Stimulated activated naive B cell treated with anti-CD40 and anti-IgM and Interleukin-4, amounts not matched to agents 10 μg/mL and 1 μg/mL and 100 μg/mL, for 72 hours (primary cell): ENCODE data around the gene PRM1.
A peak's percentile ranks its signal among the peaks of the same experiment; 100 is the strongest.

Experiments used
- ATAC-seq, 2 donors: fragments of 150-1000 bp; cut with Tn5 transposase; replicated peaks; 2 replicates each; pipeline ENCODE4 v1.10.0; 2021; ENCODE audit warnings: moderate library complexity in 1 of 2
- DNase-seq: peaks from one replicate; pipeline ENCODE4 v3.0.0; 2021
- H3K27ac Mint-ChIP-seq: one replicate; pipeline ENCODE4 v1.8.0; 2022; ENCODE audit warnings: mild to moderate bottlenecking, mixed read lengths
- H3K27me3 Mint-ChIP-seq, 2 donors: one replicate each; pipeline ENCODE4 v1.8.0; 2022; ENCODE audit warnings: mixed read lengths in 2 of 2
- H3K36me3 Mint-ChIP-seq, 2 donors: one replicate each; pipeline ENCODE4 v1.8.0; 2022; ENCODE audit warnings: mixed read lengths in 2 of 2, mild to moderate bottlenecking in 1 of 2
- H3K4me1 Mint-ChIP-seq, 2 donors: one replicate each; pipeline ENCODE4 v1.8.0; 2022; ENCODE audit warnings: mixed read lengths in 2 of 2, mild to moderate bottlenecking in 1 of 2
- H3K4me3 Mint-ChIP-seq, 2 donors: one replicate each; pipeline ENCODE4 v1.8.0; 2022; ENCODE audit warnings: mild to moderate bottlenecking in 2 of 2, mixed read lengths in 2 of 2, moderate library complexity in 1 of 2
- H3K9me3 Mint-ChIP-seq, 2 donors: one replicate each; pipeline ENCODE4 v1.8.0; 2022; ENCODE audit warnings: mixed read lengths in 2 of 2, mild to moderate bottlenecking in 1 of 2

The PRM1 gene

DNA sequence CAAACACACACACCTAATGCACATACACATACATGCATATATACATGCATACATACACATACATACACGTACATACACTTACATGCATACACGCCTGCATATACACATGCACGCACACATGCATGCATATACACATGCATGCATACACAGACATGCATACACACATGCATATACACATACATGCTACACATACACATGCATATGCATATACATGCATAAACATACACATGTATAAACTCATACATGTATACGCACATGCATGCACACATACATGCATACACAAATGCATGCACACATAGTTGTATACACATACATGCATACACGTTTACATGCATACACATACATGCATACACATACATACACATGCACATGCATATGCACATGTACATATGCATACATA, 40.5 kb upstream of the PRM1 start:
- H3K4me1 Mint-ChIP-seq: peaks cover 24 to 25% of the 10 kb centered on the region in 2 donors
- no peak for ATAC-seq
- H3K9me3 Mint-ChIP-seq: no peaks in the 10 kb centered on the region
- no peak for DNase-seq
- no peaks in the 10 kb centered on the region for H3K27me3 Mint-ChIP-seq
- peaks cover 0 to under 1% of the 10 kb centered on the region in 2 donors for H3K36me3 Mint-ChIP-seq
- H3K27ac Mint-ChIP-seq: no peak overlapping the region
- no peak overlapping the region for H3K4me3 Mint-ChIP-seq

DNA sequence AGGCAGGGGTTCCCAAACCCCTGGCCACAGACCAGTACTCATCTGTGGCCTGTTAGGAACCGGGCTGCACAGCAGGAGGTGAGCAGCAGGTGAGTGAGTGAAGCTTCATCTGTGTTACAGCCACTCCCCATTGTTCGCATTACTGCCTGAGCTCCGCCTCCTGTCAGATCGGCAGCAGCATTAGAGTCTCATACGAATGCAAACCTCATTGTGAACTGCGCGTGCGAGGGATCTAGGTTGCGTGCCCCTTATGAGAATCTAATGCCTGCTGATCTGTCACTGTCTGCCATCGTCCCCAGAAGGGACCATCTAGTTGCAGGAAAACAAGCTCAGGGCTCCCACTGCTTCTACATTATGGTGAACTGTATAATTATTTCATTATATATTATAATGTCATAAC, 39.0 kb upstream of the PRM1 start:
- Mint-ChIP-seq H3K27me3 (no peaks in the 10 kb centered on the region), H3K4me3 (no peak overlapping the region), H3K27ac (no peak overlapping the region), H3K9me3 (no peaks in the 10 kb centered on the region), H3K4me1 (peaks cover 11 to 17% of the 10 kb centered on the region in 2 donors), H3K36me3 (no peaks in the 10 kb centered on the region)
- ATAC-seq (no peak), DNase-seq (no peak)

- H3K27ac Mint-ChIP-seq: no peak overlapping the region
Measured at GRCh38 chr16:11319529-11320146, 38.5 kb upstream of the PRM1 start.

GRCh38 chr16:11318817-11319216, 37.7 kb upstream of the PRM1 start:
- ATAC-seq (no peak), DNase-seq (no peak)
- Mint-ChIP-seq H3K4me1 (peaks cover 17 to 19% of the 10 kb centered on the region in 2 donors), H3K27me3 (no peaks in the 10 kb centered on the region), H3K9me3 (no peaks in the 10 kb centered on the region), H3K4me3 (no peak overlapping the region), H3K27ac (peak overlapping the region; percentile 80), H3K36me3 (no peaks in the 10 kb centered on the region)

More at GRCh38 chr16:11319529-11320146, 38.5 kb upstream of the PRM1 start:
- Mint-ChIP-seq H3K9me3 (no peaks in the 10 kb centered on the region), H3K27me3 (no peaks in the 10 kb centered on the region), H3K4me3 (no peak overlapping the region), H3K36me3 (no peaks in the 10 kb centered on the region), H3K4me1 (peaks cover 10 to 13% of the 10 kb centered on the region in 2 donors)
- ATAC-seq: no peak
- no peak for DNase-seq

- Mint-ChIP-seq H3K27ac (no peak overlapping the region), H3K9me3 (no peaks in the 10 kb centered on the region), H3K36me3 (no peaks in the 10 kb centered on the region), H3K4me3 (no peak overlapping the region), H3K4me1 (peaks cover 26 to 35% of the 10 kb centered on the region in 2 donors), H3K27me3 (no peaks in the 10 kb centered on the region)
- no peak for ATAC-seq
- DNase-seq: no peak
Measured at GRCh38 chr16:11316331-11317015, 35.3 kb upstream of the PRM1 start.

DNA sequence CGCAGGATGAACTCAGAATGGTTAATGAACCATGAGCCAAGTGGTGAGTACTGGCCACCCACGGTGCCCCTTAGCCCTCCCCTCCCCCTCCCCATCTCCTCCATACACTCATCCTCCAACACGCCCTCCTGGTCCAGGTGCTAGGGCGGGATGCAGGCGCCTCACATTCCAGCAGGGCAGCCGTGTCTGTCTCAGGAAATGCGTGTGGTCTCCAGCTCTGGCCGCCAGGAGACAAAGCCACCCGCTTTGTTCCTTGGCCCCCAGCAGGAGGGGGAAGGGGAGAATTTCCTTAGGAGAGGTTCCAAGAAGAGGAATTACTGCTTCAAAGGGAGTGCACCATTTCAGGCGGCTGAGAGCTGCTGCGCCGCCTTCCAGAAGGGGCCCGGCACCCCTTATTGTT, 34.4 kb upstream of the PRM1 start:
- ATAC-seq: no peak
- Mint-ChIP-seq H3K4me1 (peaks cover 32 to 45% of the 10 kb centered on the region in 2 donors), H3K4me3 (no peak overlapping the region), H3K27ac (no peak overlapping the region), H3K36me3 (no peaks in the 10 kb centered on the region), H3K27me3 (no peaks in the 10 kb centered on the region), H3K9me3 (no peaks in the 10 kb centered on the region)
- DNase-seq: no peak

GRCh38 chr16:11314309-11314894, 33.3 kb upstream of the PRM1 start:
- no peak for DNase-seq
- Mint-ChIP-seq H3K4me3 (no peak overlapping the region), H3K9me3 (no peaks in the 10 kb centered on the region), H3K36me3 (peaks cover 0 to 3% of the 10 kb centered on the region in 2 donors), H3K27me3 (no peaks in the 10 kb centered on the region), H3K27ac (no peak overlapping the region), H3K4me1 (peaks cover 39 to 56% of the 10 kb centered on the region in 2 donors)
- ATAC-seq: no peak

DNA sequence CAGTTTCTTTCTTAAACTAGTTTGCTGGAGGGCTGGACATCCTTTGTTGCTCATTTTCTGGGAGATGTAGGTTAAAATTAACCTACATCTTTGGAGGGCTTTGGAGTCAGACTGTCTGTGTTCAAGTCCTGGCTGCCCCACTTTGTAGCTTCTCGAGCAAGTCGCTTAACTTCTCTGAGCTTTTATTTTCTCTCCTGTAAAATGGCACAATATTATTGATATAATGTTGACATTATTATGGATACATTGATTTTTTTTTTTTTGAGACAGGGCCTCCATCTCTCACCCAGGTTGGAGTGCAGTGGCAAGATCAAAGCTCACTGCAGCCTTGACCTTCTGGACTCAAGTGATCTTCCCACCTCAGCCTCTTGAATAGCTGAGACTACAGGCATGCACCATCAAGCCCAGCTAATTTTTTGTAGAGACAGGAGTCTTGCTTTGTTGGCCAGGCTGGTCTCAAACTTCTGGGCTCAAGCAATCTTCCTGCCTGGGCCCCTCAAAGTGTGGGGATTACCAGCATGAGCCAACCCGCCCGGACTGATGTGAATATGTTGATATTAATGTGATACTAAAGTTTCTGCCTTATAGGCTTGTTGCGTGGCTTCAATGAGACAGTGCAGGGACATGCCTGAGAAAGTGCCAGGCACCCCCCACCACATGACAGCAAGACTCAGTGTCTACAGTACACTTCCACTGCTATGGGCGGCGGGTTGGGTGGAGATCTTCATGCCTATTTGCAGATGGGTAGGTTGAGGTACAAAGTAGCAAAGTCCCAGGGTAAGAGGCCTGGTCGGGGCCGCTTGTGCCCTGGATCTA, 32.6 kb upstream of the PRM1 start:
- DNase-seq: no peak
- Mint-ChIP-seq H3K4me1 (peaks cover 42 to 63% of the 10 kb centered on the region in 2 donors), H3K9me3 (no peaks in the 10 kb centered on the region), H3K4me3 (no peak overlapping the region), H3K27me3 (no peaks in the 10 kb centered on the region), H3K36me3 (peaks cover 0 to 3% of the 10 kb centered on the region in 2 donors), H3K27ac (no peak overlapping the region)
- ATAC-seq: no peak

DNA sequence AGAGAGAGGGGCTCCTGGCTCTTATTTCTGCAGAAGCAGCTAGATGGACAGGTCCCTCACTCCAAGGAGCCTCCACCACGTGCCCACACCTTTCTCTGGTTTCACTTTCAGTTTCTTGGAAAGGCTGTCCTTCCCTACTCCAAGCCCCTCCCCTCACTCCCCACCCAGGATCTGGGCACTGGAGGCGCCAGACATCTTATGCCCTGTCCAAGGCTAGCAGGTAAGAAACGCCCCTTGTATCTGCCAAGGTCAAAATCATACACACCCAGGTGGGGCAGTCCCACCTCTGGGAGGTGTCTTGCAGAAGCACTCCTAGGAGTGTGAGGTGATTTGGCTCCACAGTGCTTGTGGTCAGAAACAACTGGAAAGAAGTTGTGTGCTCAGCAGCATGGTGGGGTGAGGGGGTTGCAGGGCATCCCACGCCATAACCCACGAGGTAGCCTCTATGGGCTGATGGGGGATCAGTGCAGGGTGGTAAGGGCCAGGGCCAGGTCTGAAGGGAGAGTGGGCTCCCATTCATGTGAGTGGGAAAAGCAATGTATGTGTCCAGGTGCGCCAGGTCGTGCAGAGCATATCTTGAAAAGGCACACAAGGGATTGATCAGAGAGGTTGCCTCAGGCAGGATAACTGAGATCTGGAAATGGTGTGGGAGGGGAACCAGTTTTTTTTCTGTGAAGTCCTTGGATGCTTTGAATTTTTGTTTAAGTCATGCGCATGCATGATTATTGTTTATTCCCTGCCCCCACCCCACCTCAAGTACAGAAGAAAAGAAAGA, 31.8 kb upstream of the PRM1 start:
- Mint-ChIP-seq H3K27me3 (no peaks in the 10 kb centered on the region), H3K36me3 (peaks cover 0 to 3% of the 10 kb centered on the region in 2 donors), H3K4me3 (peak overlapping the region in 1 of 2 donors; percentile 30), H3K4me1 (peaks cover 47 to 71% of the 10 kb centered on the region in 2 donors), H3K9me3 (no peaks in the 10 kb centered on the region), H3K27ac (peak overlapping the region; percentile 11)
- DNase-seq: no peak
- no peak for ATAC-seq

- peak; percentile 73 for DNase-seq
- Mint-ChIP-seq H3K36me3 (peaks cover 0 to 7% of the 10 kb centered on the region in 2 donors), H3K4me1 (peaks cover 53 to 85% of the 10 kb centered on the region in 2 donors), H3K9me3 (peaks cover 0 to 2% of the 10 kb centered on the region in 2 donors), H3K27me3 (no peaks in the 10 kb centered on the region), H3K27ac (peak overlapping the region; percentile 94), H3K4me3 (peak overlapping the region; percentile 42 to 49)
- peak; percentile 70 to 71 for ATAC-seq
Measured at GRCh38 chr16:11310997-11311561, 29.9 kb upstream of the PRM1 start.

DNA sequence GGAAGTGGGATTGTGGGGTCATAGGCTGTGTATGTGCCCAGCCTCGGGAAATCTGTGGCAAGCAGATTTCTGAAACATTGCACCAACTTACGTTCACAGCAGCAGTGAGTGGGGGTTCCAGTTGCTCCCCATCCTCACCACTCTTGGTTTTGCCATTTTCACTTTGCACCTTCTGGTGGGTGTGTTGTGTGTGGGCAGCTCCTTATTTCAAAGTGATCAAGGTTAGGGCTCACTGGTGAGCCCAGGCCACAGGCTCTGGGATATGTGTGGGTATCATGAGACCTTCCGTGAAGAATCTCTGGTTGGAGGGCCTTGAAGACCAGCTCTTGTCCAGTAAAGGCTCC, 29.5 kb upstream of the PRM1 start:
- peaks cover 53 to 89% of the 10 kb centered on the region in 2 donors for H3K4me1 Mint-ChIP-seq

DNA sequence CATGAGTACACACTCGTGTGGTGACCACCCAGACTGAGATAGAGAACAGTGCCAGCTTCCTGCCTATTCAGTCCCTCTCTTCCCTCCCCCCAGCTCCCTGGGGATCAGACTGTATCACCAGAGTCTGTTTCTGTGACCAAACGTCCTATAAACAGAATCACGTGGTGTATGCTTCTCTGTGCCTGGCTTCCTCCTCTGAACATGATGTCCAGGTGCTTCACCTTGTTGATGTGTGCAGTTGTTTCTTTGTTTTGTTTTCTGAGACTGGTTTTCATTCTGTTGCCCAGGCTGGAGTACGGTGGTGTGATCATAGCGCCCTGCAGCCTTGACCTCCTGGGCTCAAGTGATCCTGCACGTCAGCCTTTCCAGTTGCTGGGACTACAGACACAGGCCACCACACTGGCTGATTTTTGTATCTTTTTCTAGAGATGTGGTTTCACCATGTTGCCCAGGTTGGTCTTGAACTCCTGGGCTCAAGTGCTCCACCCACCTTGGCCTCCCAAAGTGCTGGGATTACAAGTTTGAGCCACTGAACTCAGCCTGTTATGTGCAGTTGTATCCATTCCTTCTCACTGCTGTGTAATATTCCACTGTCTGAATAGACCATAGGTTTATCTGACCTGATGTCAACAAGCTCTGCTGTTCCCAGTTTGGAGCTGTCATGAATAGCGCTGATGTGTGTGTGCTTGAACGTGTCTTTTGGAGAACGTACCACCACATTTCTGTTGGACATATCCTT, 28.9 kb upstream of the PRM1 start:
- Mint-ChIP-seq H3K36me3 (peaks cover 0 to 7% of the 10 kb centered on the region in 2 donors), H3K9me3 (peaks cover 0 to 2% of the 10 kb centered on the region in 2 donors), H3K27ac (peak overlapping the region; percentile 94), H3K4me1 (peaks cover 54 to 94% of the 10 kb centered on the region in 2 donors), H3K4me3 (peak overlapping the region; percentile 53 to 70), H3K27me3 (no peaks in the 10 kb centered on the region)
- ATAC-seq (peak; percentile 44 to 58), DNase-seq (peak; percentile 71)

More for the DNA sequence above, 29.5 kb upstream of the PRM1 start:
- Mint-ChIP-seq H3K27me3 (no peaks in the 10 kb centered on the region), H3K9me3 (peaks cover 0 to 2% of the 10 kb centered on the region in 2 donors), H3K36me3 (peaks cover 0 to 7% of the 10 kb centered on the region in 2 donors), H3K4me3 (peak overlapping the region; percentile 42 to 49), H3K27ac (peak overlapping the region; percentile 94)
- no peak for ATAC-seq
- DNase-seq: no peak
